Right forelimb (tissue), 1 donor: ENCODE measurements around the gene MAP4K4.
A peak's percentile ranks its signal among the peaks of the same experiment; 100 is the strongest.

Experiments
- DNase-seq: peaks from one replicate; pipeline ENCODE4 v3.0.0-alpha.2; 2018

Gene MAP4K4

DNA sequence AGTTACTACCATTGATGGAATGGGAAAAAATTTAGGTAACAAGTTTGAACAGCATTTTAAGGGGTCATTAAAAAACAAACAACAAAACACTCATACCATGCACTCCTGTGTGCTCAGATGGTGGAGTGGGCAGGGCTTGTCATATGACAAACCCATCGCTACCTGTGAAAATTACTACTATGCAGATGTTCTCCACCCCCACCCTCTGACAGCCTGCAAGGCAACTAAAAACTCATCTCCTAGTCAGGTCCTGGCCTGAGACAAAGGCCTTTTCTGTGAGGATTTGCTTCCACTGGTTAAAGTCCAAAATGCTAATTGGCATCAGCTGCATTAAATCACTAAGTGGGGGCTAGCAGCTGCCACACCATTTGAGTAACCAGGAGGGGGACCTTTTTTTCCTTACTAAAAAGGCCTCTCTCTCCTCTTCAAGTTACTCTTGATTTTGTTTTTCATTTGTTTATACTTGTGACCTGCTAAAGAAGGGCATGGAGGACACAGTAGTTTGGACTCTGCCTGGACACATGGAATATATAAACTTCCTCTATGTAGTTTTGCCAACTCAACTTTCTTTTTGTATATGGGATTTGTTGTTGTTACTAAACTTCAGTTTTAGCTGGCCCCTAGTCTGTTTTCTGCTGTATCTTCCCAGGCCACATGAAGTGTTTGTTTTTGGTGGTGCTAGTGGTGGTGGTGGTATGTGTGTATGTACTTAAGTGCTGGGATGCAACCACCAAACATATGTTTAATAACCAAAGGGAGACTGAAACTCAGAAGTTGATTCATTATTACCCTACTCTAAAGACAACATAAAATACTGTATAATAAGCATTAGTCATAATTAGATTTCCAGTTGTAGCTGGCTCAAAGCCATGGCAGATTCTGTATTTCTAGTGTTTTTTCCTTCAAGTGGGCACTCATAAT lies 121.3 kb downstream of the MAP4K4 start:
- no peak for DNase-seq

DNA sequence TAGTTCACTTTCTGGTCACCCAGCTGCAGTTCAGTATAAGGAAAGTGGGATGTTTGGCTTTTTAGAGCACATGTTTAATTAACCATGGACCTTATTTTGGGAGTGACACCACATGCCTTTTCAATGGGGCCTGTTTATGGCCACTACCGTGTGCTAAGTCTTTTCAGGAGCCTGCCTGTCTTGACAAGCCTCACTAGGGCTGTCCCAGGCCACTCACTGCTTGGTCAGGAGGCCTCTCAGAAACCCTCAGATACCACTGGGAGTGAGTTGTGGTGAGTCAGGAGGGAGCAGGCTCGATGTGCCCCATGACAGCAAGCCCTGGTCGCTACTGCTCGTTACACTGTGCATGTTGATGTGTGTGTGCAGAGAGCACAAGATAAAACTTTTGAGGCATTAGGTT lies 123.0 kb downstream of the MAP4K4 start:
- DNase-seq: no peak

DNA sequence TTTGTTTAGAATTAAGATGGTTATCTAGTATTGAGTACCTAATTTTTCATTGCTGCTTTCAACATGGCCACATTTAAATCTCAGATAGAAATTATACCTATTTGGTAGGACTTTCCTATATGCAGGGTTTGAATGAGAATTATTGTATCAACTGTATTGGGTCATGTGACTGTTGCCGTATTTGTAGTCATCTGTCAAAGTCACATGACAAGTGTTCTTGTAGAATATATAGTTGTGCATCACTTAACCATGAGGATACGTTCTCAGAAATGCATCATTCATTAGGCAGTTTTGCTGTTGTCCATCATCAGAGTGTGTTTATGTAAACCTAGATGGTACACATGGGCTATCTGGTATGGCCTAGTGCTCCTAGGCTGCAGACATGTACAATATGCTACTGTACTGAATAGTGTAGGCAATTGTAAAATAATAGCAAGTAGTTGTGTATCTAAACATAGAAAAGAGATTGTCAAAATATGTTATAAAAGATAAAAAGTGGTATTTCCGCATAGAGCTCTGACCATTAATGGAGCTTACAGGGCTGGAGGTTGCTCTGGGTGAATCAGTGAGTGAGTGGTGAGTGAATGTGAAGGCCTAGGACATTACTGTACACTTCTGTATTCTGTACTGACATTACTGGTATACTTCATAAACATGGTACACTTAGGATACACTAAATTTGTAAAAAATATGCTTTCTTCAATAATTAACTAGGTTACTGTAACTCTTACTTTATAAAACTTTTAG lies 123.7 kb downstream of the MAP4K4 start:
- no peak for DNase-seq

GRCh38 chr2:101821828-101822458 lies 124.4 kb downstream of the MAP4K4 start:
- DNase-seq: no peak

GRCh38 chr2:101823347-101823791 lies 125.9 kb downstream of the MAP4K4 start:
- DNase-seq: no peak

DNA sequence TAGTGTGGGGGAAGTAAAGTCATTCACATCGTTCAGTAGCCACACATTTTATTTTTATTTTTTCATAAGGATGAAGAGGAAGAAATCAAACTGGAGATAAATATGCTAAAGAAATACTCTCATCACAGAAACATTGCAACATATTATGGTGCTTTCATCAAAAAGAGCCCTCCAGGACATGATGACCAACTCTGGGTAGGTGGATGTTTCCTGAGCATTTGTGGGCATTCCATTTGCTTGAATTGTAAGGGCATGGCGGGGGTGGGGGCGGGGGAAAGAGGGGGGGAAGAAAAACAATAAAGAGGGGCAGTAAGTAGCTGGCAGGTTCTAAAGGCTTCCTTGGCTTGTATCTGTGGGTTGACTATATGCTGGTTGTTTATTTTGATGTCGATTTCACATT lies 126.4 kb downstream of the MAP4K4 start:
- no peak for DNase-seq

DNA sequence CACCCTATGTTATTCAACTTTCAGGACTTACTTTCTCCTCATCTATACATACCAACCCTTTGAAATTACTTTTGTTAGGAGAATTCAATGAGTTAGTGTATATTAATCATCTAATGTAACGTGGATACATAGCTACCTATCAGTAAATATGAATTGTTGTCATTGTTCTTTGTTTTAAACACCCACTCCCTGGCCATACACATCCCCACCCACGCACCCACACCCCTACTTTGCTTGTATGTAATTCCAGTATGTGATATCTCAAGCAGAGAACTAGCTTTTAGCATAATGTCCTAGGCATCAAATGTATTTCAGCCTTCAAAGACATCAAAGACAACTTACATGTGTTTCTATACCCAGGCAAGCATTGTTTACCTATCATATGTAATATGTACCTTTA lies 129.2 kb downstream of the MAP4K4 start:
- no peak for DNase-seq

DNA sequence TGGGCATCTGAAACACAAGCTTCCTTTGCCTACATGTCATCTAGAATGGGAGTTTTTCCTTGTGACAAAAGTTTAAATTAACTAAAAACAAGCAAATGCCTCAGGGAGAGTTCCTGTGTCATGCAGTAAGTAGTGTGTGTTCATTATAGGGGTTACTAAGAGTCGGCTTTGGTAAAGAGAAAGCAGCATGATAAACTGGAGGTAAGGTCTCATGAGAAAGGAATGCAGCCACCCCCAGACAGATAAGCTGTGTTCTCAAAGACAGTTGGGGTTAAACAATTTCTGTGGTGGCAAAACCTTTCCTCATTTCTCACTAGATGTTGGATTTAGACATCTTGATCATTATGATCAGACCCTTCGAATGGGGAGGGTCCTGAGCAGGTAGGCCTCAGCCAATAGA lies 129.7 kb downstream of the MAP4K4 start:
- no peak for DNase-seq

GRCh38 chr2:101828257-101828656 lies 130.8 kb downstream of the MAP4K4 start:
- DNase-seq: no peak

GRCh38 chr2:101828673-101829334 lies 131.3 kb downstream of the MAP4K4 start:
- no peak for DNase-seq

- no peak for DNase-seq
Observed at GRCh38 chr2:101829429-101829828, 131.9 kb downstream of the MAP4K4 start.

DNA sequence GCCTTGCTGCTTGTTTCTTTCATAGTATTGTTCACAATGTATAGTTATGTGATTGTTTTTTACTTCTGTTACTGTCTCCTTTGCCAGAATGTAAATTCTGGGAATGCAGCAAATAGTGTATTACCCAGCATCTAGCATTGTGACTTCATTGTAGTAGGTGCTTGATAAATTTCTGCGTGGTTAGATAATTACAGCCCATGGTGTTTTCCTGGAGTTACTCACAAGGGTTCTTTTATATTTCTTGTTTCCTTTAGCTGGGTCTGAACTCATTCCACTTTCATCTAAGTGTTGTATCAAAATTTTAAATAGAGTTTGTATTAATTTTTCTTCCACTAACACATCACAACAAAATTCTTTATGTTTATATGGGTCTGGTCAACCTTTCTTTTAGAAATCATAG lies 132.6 kb downstream of the MAP4K4 start:
- no peak for DNase-seq

DNA sequence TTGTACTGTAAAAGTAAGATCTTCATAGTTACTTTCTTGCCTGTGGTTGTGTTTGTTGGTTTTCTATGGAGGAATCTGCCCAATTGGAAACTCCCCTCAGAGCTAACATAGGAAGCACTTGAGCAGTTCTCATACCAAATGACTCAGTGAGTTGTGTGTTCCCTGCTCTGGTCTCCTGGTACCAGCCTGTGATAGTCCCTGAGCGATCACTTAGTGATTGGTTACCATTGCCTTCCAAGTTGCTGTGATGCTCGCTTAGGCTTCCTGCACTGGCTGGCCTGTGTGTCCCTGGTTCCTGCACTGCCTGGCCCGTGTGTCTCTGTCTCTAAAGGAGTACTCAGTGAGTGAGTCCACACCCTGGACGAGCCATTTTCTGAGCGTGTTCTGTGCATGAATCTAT lies 133.0 kb downstream of the MAP4K4 start:
- DNase-seq: no peak

GRCh38 chr2:101831351-101831865 lies 133.9 kb downstream of the MAP4K4 start:
- DNase-seq: peak; percentile 72

DNA sequence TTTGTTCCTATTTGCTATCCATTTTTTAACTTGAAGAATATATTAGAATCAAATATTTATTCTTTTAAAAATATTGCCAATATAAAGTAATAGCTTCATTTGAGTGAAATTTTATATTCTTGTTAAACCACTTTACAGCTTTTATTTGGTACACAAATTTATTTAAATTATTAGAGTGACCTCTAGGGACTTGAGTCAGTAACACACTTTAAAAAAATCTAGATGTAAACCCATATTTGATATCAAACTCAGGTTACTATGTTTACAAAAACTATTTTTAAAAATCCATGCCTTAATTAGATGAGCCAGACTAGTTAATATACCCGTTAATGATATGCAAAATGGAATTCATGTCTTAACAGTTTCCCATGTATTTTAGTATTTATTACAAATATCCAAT lies 134.6 kb downstream of the MAP4K4 start:
- DNase-seq: no peak

DNA sequence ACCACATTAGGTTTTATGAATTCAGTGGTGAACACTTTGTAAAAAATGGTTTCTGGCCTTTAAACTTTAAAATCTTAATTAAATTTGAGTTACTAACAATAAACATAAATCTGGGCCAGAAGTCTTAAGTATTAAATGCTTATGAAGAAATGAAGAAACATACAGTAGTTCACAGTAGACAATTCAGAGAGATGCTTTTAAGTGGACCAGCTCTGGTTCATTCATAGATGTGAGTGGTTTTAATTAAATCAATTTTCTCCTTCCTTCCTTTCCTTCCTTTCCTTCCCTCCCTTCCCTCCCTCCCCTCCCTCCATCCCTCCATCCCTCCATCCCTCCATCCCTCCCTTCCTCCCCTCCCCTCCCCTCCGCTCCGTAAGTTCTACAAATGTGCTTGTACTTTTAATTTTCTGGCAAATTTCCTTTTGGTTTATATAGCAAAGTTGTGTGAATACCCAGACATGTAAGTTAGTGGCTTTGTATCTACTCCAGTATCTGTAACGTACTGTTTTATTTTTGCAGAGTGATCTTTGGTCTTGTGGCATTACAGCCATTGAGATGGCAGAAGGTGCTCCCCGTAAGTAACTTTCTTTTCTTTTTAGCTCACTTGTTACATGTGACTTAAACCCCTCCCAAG lies 136.5 kb downstream of the MAP4K4 start:
- no peak for DNase-seq

- no peak for DNase-seq
Observed at GRCh38 chr2:101837354-101837753, 139.8 kb downstream of the MAP4K4 start.

- DNase-seq: no peak
Observed at GRCh38 chr2:101841679-101842327, 144.3 kb downstream of the MAP4K4 start.

DNA sequence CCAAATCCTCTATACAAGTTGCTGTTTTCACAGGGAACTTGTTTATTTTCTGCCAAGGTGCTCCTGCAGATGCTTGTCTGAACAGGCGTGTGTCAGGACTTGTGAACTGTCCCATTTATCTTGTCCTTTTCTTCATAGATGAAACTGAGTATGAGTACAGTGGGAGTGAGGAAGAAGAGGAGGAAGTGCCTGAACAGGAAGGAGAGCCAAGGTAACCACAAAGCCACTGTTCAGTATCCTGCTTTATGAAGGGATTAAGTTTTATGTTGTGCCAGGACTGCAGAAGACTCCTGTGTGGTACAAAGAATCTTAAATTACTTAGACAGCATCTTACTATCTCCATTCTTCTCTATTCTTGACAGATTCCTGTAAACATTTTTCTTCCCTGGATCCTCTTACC lies 145.0 kb downstream of the MAP4K4 start:
- no peak for DNase-seq

DNA sequence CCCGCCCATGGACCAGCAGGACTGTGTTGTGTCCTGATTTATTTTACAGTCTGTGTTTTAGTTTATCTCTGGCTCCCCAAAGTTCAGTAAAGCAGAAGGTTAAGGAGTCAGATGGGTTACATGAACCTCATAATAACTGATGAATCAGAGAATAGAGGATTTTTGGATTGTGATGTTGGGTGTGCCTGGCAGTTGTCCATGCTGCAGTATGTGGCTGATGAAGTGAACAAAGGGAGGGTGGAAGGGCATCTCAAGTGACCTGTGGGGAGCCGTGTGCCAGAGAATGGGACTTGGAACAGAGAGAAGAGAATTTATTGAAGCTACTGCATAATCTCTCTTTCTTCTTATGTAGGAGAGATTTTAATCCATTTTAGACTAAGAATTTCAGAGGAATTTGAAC lies 145.5 kb downstream of the MAP4K4 start:
- no peak for DNase-seq

DNA sequence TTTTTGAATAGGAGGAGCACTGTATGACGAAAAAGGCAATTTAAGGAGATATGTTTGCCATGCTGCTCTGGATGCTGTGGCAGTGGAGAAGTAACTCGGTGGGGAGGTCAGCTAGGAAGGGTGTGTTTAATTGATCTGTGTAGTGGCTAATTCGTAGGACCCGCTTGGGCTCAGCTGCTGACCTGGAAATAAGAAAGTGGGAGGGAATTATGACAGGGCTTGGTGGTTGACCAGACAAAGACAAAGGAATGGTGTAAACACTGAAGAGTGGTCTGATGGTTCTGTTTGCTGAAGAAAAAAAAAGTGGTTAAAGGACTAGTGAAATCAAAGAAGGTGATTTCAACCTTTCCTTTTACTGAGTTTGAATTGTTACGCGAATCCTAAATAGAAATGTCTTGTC lies 146.0 kb downstream of the MAP4K4 start:
- DNase-seq: no peak
